Measurements from ENCODE around the gene GPR37.

GPR37 gene, protein sequence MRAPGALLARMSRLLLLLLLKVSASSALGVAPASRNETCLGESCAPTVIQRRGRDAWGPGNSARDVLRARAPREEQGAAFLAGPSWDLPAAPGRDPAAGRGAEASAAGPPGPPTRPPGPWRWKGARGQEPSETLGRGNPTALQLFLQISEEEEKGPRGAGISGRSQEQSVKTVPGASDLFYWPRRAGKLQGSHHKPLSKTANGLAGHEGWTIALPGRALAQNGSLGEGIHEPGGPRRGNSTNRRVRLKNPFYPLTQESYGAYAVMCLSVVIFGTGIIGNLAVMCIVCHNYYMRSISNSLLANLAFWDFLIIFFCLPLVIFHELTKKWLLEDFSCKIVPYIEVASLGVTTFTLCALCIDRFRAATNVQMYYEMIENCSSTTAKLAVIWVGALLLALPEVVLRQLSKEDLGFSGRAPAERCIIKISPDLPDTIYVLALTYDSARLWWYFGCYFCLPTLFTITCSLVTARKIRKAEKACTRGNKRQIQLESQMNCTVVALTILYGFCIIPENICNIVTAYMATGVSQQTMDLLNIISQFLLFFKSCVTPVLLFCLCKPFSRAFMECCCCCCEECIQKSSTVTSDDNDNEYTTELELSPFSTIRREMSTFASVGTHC

DNA sequence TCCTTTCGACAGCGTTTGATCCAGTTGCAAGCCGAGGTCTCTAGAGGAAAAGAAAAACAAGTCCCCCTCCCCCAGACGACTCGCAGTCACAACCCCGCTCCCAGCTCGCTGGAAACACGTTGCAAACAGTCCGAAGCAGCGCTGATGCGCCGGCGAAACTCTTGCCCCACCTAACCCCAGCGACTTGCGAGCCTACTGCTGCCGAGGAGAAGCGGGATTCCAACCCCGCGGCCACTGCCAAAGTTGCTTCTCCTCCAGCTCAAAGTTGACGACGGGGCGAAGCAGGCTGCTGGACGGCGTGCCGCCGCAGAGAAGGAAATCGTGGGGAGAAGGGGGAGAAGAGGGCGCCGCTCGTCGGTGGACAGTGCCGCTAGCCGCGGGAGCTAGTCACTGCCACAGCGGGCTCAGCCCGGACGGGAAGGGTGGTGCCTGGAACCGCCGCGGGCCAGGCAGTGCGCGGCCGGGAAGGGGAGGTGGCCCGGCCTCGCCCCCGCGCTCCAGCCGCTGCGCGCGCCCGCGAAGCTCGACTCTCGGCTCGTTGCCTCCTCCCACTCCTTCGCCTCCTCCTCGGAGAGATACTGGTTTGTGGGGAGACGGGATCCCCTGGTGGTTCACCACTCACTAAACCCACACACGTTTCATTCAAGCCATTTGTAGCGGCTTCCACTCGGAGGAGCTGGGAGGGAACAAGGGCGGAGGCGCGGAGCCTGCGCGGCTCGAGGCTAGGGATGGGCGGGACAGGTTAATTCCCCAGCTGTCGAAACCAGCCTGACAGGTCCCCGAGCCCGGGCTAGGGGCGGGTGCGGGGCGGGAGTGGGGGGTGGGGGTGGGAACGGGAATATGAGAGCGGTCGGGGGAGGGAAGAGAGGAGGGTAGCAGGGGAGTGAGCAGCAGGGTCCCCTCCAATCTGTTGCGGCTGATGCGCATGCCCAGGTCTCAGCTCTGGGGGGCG, at the start of gene GPR37:
GPR37 (minus strand) TSS at position 392 of the 952 bp plus-strand sequence. CDS start 816 bp downstream, outside the sequence.
- peak; percentile 27 to 29 for ATAC-seq

DNA sequence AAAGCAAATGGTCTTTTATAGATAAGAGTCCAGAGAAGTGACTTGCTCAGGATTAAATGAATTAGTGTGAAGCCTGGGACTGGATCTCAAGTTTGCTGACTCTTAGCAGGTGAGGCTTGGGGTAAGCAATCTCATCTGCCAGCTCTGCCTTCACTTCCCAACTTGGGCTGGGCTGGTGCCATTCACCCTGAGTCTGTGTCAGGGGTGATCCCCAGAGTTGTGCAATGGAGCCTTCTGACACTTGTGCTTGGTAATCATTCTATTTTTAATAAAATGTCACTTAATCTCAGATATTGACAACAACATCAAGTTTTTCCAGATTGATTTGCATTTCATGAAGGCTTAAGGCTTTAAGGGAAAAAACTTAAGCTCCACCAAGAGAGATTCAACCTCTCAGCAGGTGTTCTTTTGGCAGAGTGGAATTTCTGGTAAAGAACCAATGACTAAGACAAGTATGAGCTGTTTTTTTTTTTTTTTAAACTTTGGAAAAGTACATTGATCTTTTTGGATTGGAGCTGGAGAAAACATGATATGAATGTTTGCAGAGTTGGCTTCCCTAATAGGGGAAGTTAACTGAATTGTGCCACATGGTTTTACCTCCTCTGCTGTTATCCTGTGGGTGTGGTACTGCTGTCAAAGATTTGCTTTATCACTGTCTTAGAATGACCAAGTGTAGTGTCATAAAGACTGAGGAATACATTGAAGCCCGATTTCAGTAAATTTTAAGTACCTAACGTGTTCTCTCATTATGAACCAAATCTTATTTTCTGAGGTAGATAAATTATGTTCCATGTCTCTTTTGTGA, 48.6 kb upstream of the GPR37 start:
- ATAC-seq: no peak

DNA sequence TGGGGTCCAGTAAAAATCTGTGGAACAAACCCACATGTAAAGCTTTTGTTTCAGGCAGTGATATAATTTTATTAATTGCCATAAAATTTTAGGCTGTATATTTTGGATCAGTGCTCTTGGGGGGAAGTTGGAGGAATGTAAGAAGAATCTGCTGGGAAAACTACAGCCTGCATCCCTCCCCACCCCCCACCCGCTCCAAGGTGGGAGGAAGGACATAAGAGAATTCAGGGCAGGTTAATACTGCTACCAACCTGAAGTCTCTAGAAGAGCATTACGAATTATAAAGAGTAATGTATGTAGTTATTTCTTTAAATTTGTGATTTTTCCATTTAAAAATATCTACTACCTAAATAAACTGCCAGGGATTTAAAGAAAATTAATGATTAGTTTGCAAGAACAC, 47.2 kb upstream of the GPR37 start:
- ATAC-seq: no peak

DNA sequence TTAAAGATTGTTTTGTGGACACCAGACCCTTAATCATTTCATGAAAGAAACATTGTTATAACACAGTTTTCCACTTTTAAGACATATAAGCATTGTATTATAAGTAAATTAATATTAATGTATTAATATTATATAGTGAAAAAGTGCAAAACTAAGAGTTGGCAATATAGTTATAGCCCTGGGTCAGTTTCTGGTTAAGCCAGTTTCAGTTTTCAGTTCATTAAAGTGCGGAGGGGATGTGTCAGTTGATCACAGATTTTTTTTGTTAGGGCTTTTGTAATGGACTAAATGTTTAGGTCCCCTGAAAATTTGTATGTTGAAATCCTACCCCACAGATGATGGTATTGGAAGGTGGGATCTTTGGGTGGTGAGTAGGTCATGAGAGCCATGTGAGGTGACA, 45.7 kb upstream of the GPR37 start:
- ATAC-seq: no peak

DNA sequence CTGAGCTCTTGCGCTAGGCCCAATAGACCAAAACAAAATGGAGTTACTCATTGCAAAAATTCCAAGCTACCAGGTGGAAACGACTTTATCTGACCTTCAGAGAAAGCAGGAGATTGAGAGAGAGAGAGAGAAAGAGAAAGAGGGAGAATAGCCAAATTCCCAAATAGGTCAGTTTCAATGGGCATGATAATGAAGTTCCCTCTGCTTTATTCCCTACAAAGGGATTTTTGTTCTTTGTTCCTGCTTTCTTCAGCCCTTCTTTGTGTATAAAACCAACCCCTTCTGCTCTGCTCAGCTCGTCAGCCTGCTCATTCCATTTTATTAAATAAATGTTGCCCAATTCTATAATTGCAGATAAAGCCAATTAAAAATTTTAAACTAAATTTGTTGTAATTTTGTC, 45.0 kb upstream of the GPR37 start:
- ATAC-seq: no peak

DNA sequence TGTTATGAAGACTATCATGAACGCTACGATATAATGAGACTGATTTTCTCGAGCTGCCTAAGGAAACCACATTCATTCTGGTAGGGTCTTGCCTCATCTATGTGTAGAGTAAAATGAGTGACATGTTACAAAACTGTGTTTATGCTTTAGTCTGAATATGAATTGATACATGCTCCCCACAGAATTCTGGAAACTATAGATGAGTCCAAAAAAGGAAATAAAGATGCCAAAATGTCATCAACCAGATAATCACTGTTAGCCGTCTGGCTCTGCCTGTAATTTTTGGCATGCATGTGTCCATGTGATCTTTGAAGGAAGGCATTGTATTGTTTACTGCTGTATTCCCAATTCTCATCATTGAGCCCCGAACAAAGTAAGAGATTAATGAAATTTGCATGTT, 42.6 kb upstream of the GPR37 start:
- ATAC-seq: no peak

DNA sequence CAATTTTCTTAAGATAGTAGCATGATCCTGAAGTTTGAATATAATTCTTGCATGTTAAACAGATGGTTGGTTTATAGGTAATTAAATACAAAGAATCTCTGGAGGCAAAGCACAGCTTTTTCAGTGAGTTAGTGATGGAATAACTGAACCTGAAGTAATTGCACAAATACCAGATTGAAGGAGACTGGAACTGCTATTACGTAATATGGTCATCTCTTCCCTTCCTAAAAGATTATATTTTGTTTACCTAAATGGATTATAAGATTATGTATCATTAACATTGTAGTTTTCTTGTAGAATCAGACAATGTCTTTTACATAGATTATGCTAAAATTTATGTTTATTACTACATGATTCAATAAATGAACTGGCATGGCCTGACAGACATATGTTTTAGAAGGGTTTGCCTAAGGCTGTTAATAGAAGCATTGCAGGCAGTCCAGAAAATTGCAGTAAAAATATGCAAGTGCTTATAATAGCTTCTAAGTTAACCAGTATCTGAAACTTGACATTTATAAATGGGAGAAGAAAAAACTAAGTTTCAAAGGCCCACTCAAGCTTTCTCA, 35.8 kb upstream of the GPR37 start:
- ATAC-seq: no peak

DNA sequence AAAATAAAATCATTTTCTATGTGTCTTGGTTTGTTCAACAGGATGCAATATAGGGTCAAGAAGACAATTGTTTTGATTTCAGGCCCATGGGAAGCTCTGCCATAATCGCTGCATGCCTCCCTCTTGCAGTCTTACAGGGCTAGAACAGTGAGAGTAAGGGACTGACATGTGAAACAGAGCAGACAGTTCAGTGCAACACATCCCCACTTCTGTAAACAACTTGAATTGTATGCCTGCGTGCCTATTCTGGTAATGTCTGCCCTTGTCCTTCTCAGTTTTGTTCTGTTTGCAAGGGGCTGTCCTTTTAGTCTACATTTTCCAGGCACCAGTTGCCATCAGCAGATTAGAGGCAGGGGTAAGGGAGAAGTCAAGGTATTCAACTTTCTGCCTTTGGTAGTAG, 34.8 kb upstream of the GPR37 start:
- ATAC-seq: no peak

DNA sequence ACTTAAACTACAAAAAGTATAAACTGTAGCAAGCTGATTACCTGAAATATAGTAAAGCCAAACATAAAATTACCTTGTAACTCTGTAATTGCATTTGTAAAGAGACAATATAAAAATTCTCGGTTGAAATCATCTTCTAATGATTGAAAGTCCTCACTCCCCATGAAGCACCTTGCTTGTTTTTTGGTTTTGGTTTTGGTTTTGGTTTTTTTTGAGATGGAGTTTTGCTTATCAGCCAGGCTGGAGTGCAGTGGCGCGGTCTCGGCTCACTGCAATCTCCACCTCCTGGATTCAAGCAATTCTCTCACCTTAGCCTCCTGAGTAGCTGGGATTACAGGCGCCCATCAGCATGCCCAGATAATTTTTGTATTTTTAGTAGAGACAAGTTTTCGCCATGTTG, 33.9 kb upstream of the GPR37 start:
- no peak for ATAC-seq

DNA sequence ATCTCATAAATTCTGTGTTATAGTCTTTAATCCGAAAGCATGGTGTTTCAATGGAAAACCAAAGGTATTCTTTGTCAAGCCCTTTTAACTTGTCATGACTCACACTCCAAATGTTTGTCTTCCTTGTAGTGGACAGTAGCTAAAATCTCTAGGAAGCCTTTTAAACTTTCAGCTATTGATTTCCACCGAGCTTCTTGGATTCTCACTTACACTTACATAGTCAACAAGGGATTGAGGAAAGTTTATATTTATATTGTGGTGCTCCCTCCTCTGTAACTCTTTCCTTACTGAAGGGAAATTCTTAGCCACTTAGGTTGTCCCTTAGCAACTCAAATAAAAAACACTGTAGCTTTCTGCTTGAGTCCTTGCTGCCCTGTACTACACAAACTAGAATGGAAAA, 31.2 kb upstream of the GPR37 start:
- ATAC-seq: no peak

DNA sequence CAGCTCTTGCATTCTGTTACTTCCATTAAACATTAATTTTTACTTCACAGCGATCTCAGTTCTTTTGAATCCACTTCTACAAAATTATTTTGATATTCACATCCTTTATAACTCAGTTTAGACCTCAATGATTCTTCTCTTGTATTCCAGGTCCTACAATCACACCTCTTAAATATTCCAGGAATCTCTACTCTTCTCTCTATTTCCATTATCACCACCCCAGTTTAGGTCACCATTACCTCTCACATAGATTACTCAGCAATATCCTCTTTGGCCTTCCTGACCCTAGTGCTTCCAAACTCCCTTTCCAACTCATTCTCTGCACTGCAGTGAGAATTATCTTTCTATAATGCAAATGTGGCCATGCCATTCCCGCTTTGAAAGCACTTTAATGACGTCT, 27.1 kb upstream of the GPR37 start:
- ATAC-seq: no peak

DNA sequence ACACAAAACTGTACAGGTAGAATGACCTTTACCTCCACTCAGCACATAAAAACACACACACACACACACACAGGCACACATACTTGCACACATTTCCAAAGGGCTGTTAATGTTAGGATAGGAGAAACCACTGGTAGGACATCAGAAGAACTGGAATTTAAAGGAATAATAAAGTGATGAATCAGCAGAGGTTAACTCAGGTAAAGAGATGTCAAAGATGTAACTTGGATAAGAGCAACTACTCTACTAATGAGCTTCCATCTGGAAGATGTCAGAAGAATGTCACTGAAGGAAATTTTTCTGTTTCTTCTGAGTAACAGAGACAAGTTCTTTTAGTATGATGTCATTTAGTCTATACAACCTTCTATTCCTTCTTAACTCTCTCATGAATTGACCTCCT, 26.4 kb upstream of the GPR37 start:
- no peak for ATAC-seq

DNA sequence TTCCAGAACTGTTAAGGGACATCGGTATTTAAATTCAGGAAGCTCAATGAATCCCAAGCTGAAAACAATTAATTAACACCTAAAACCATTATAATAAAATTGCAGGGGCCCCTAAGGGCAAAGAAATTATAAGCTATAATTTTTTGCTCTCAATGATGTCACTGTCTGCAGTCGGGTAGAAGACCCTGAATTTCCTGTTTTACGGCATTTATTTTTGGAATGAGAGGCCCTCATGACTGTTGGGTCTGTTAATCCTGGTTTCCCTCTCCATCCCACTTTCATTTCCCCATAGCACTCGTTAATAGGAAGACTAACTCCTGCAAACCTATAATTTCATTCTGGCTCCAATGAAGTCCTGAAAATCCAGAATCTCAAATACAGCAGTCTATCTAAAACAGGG, 25.8 kb upstream of the GPR37 start:
- no peak for ATAC-seq

DNA sequence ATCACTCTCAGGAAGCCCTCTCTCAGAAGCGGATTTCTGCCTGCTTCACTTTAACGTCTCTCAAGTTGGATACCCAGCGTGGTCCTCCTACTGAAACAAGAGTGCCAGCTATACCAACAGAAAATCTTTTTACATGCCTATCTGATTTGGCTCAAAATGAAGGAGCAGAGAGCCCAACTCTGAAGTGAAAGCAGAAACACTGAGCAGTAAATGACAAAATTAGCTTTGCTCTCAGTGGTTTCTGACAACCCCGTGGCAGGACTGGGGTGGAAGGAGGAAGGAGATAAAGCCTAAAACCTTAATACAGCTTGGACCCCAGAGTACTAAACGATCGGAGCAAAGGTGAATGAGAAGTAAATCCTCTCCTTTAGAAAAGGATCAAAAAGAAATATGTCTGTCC, 25.1 kb upstream of the GPR37 start:
- no peak for ATAC-seq

DNA sequence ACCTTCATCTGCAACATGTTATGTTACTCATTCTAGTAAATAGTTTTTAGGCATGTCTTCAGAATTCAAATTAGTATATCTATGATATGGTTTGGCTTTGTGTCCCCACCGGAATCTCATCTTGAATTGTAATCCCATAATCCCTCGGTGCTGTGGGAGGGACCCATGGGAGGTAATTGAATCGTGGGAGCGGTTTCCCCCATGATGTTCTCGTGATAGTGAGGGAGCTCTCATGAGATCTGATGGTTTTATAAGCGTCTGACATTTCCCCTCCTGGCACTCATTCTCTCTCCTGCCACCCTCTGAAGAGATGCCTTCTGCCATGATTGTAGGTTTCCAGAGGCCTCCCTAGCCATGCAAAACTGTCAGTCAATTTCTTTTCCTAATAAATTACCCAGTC, 20.4 kb upstream of the GPR37 start:
- no peak for ATAC-seq

DNA sequence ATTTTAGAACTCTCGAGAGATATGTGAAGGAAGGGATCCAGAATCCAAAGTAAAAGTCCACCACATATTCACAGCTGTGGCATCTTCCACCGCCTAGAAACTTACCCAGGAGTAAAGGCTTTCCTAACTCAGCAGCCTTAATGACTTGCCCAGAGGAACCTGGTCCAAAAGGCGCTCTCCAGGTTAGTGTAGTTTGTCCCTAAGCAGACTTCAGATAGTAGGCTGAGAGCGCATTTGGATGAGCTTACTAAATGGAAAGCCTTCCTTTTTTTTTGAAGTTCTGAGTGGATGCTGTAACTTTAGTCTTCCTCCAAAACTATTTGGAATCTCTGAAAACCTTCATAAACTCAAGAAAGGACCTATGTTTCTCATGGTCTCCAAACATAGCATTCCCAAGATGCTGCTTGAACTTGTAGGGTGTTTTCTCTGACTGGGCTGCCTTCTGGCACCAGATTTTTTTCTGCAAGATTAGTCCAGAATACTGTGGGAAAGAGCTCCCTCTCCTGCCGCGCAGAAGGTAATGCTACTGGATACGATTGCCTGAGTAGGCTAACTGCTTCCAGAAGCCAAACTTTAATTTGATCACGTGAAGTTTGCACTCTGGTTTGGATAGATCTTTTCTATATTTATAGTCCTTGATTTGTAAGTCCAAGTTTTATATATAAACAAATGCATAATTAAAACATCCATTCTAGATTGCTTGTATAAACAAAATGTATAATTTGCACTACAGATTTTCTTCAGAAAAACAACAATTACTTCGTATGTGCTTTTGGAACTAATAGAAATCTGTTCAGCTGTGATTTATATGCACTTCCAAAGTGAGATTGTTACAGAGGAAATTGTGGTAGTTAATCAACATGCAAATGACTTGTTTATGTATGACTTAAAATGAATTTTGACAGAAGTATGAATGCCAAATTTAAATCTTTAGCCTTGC, 19.6 kb upstream of the GPR37 start:
- no peak for ATAC-seq

DNA sequence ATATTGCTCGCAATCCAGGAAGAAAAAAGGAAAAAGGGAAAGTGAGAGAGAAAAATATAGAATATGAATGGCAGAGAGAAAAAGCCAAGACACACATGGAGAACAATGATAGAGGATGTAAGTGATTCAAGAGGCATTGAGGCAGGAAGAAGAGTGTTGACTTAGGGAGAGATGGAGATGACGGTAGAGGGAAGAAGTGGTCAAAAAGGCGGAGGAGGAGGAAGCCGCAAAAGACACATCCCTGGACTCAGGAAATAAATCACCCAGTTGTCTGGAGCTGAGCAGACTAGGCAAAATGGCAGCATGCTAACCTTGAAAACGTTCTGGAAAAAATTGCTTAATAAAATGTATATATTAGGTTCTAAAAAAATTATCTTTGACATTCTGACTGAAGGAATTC, 17.7 kb upstream of the GPR37 start:
- ATAC-seq: no peak

DNA sequence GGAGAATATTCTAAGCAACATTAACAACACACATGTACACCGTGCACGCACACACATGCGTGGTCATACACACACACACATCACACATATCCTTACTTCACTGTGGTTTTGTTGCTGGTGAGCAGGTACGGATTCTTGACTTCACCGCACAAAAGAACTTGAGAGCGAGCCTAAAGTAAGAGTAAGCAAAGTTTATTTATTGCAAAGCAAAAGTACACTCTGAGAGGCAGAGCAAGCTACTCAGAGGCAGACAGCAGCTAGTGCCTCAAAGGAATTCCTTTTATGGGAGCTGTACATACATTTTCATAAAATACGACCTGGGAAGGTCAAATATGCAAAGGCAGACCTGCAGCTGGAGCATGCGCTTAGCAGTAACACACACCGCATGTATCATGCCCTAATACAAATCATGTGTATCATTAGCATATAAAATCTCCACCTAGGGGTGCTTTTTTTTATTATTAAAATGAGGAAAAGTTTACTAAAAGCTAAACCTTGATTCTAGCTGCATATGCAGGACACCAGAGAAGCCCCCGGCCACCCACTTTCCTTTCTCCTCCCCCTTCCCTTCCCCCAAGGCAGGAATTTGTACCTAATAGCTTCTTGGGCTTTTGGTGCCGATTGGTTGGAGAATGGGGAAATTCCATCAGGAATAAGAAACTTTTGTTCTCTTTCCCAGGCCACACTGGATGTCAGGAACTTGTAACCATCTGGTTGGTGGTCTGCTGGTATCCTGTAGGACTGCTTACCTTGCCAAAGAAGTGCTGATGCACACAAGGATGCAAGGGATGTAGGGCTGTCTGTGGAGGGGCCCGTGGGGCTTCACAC, 16.5 kb upstream of the GPR37 start:
- no peak for ATAC-seq

DNA sequence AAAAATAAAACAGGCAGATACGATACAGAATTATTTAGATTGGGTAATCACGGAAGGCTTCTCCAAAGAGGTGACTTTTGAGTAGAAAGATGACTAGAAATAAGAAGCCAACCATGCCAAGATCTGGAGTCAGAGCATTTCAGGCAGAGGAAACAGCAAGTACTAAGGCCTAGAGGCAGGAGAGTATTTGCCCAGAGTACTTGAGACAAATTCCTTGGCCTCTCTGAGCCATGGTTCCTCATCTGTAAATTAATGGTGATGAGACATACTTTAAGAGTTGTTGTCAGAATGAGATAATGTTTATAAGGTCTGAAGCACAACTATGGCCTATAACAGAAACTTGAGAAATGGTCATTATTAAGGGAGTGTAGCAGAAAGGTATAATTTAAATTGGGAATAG, 15.8 kb upstream of the GPR37 start:
- no peak for ATAC-seq

DNA sequence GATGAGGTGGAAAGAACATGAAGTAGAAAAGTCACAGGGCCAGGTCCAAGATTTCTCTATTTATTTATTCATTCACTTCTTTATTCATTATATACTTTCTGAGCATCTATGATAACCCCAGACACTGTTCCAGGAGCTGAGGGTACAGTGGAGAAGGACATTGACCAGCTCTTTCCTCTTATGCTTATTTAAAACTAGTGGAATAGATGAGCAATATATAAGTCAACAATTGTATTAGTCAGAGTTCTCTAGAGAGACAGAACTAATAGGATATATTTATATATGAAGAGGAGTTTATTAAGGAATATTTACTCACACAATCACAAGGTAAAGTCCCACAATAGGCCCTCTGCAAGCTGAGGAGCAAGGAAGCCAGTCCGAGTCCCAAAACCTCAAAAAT, 15.0 kb upstream of the GPR37 start:
- ATAC-seq: no peak
